ENCODE data around the gene PDE1A.

DNA sequence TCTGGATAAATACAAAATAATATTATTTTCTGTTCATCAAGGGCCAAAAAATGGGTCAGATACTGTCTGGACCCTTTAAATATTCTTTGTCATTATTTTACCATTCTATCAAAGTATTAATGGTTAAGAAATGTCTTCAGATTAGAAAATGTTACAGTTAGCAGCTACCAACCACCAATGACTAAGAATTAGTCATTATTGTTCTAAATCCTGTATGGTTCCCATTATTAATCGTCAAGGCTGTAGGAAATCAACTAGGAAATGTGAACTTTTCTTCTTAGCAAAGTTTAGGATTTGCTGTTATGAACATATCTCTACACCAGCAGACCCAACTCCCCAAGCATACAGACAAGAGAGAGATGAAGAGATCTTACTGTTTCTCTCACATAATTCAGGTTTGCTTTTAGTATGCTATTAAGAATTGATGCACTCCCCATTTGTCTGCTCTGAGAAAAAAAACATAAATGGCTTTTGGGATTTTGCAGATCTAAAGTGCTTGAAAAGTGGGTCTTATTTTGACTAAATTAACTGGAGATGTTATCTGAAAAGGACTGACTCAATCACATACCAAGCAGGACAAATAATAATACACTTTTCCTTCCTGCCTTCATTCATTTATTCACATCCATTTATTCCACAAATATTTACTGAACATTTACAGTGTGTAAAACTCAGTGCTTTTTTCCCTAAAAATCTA is 293.5 kb downstream of the PDE1A start:
- no peak for TF ChIP-seq POLR2A (IDR thresholded peaks at IDR 0.05)
- TF ChIP-seq, protein P1, sequence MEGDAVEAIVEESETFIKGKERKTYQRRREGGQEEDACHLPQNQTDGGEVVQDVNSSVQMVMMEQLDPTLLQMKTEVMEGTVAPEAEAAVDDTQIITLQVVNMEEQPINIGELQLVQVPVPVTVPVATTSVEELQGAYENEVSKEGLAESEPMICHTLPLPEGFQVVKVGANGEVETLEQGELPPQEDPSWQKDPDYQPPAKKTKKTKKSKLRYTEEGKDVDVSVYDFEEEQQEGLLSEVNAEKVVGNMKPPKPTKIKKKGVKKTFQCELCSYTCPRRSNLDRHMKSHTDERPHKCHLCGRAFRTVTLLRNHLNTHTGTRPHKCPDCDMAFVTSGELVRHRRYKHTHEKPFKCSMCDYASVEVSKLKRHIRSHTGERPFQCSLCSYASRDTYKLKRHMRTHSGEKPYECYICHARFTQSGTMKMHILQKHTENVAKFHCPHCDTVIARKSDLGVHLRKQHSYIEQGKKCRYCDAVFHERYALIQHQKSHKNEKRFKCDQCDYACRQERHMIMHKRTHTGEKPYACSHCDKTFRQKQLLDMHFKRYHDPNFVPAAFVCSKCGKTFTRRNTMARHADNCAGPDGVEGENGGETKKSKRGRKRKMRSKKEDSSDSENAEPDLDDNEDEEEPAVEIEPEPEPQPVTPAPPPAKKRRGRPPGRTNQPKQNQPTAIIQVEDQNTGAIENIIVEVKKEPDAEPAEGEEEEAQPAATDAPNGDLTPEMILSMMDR (IDR thresholded peaks at IDR 0.05), result no peak

Data from thyroid gland (tissue), 4 donors.